SU-DHL-6 (cell line): ENCODE measurements around the gene ATP1B3.

Source experiments
- H2AFZ ChIP-seq: fragments of 200-600 bp; sonication (generic); 2 replicates; pipeline ENCODE4 v1.6.1; 2014; ENCODE audit warnings: low read depth, mild to moderate bottlenecking, moderate library complexity, mixed read lengths, antibody characterized with exemption, low read length; ENCODE audit not compliant: severe bottlenecking
- H3F3A ChIP-seq: fragments of 200-600 bp; shearing (Covaris generic); 2 replicates; pipeline ENCODE4 v1.6.0; 2016; ENCODE audit warnings: antibody characterized with exemption, mild to moderate bottlenecking; ENCODE audit not compliant: insufficient read depth
- H3K27ac ChIP-seq: fragments of 200-600 bp; sonication (generic); 2 replicates; pipeline ENCODE4 v1.5.1; 2016; ENCODE audit warnings: low read depth, mild to moderate bottlenecking, low read length, moderate library complexity, mixed read lengths
- H3K27me3 ChIP-seq: fragments of 200-600 bp; sonication (generic), shearing (Covaris generic); 2 replicates; pipeline ENCODE4 v1.6.0; 2014; ENCODE audit warnings: mild to moderate bottlenecking, low read length
- H3K36me3 ChIP-seq: fragments of 200-600 bp; sonication (generic); 2 replicates; pipeline ENCODE4 v1.6.1; 2014; ENCODE audit warnings: mild to moderate bottlenecking, low read length, mixed read lengths
- H3K4me2 ChIP-seq: fragments of 300-600, 200-600 bp; shearing (Covaris generic), sonication (generic); 2 replicates; pipeline ENCODE4 v1.6.0; 2014; ENCODE audit warnings: low read length, low read depth, mild to moderate bottlenecking; ENCODE audit not compliant: poor library complexity, severe bottlenecking
- H3K4me3 ChIP-seq: fragments of 200-600 bp; sonication (generic); 2 replicates; pipeline ENCODE4 v1.5.1; 2014; ENCODE audit warnings: antibody characterized with exemption, low read length, mild to moderate bottlenecking, mixed read lengths; ENCODE audit not compliant: insufficient read depth, poor library complexity, severe bottlenecking
- H3K79me2 ChIP-seq: fragments of 200-600 bp; sonication (generic); 2 replicates; pipeline ENCODE4 v1.6.1; 2014; ENCODE audit warnings: mild to moderate bottlenecking, low read length, moderate library complexity; ENCODE audit not compliant: insufficient read depth
- H3K9ac ChIP-seq: fragments of 200-600 bp; sonication (generic); 2 replicates; pipeline ENCODE4 v1.7.0; 2014; ENCODE audit warnings: mild to moderate bottlenecking, low read length
- H3K9me2 ChIP-seq: fragments of 200-600 bp; sonication (generic); replicated peaks from 2 replicates; pipeline ENCODE4 v1.6.1; 2014; ENCODE audit warnings: low read length; ENCODE audit not compliant: insufficient read depth
- H3K9me3 ChIP-seq: fragments of 200-600 bp; sonication (generic); 2 replicates; pipeline ENCODE4 v1.6.1; 2014; ENCODE audit warnings: low read length, mixed read lengths; ENCODE audit not compliant: insufficient read depth
- H4K20me1 ChIP-seq: fragments of 200-600 bp; sonication (generic); 2 replicates; pipeline ENCODE4 v1.6.1; 2014; ENCODE audit warnings: low read depth, mild to moderate bottlenecking, antibody characterized with exemption, low read length, moderate library complexity, mixed read lengths
- EZH2phosphoT487 ChIP-seq: fragments of 200-600 bp; sonication (generic), shearing (Covaris generic); conservative IDR thresholded peaks from 2 replicates; pipeline ENCODE4 v1.6.1; 2018; ENCODE audit warnings: mild to moderate bottlenecking, antibody characterized with exemption, low read length, moderate library complexity, mixed read lengths
- TF ChIP-seq, protein P1 (sequence below): fragments of 200-600 bp; sonication (generic); IDR thresholded peaks from one replicate; pipeline ENCODE4 v1.5.1; 2017; ENCODE audit warnings: antibody characterized with exemption, mild to moderate bottlenecking, low read length, moderate library complexity; ENCODE audit not compliant: insufficient read depth, poor library complexity, severe bottlenecking

Gene ATP1B3

DNA sequence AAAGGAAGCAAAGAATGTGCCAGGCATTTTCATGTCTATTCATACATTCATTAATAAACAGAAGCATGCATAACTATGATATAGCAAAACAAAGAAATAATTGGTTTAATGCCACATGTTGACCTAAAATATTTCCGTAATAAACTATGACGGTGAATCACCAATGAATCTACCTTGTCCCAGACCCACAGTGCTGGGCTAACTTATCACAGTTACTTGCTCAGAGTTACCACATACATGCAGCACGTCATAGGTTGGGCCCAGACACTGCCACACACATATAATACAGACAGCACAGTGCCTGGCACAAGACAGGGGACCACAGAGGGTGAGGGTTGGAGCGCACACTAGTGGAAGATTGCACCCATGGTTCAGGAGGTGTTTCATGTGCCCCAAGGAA lies 86.9 kb downstream of the ATP1B3 start:
- TF ChIP-seq EZH2phosphoT487 = no peak
- TF ChIP-seq, protein P1, sequence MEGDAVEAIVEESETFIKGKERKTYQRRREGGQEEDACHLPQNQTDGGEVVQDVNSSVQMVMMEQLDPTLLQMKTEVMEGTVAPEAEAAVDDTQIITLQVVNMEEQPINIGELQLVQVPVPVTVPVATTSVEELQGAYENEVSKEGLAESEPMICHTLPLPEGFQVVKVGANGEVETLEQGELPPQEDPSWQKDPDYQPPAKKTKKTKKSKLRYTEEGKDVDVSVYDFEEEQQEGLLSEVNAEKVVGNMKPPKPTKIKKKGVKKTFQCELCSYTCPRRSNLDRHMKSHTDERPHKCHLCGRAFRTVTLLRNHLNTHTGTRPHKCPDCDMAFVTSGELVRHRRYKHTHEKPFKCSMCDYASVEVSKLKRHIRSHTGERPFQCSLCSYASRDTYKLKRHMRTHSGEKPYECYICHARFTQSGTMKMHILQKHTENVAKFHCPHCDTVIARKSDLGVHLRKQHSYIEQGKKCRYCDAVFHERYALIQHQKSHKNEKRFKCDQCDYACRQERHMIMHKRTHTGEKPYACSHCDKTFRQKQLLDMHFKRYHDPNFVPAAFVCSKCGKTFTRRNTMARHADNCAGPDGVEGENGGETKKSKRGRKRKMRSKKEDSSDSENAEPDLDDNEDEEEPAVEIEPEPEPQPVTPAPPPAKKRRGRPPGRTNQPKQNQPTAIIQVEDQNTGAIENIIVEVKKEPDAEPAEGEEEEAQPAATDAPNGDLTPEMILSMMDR = no peak

DNA sequence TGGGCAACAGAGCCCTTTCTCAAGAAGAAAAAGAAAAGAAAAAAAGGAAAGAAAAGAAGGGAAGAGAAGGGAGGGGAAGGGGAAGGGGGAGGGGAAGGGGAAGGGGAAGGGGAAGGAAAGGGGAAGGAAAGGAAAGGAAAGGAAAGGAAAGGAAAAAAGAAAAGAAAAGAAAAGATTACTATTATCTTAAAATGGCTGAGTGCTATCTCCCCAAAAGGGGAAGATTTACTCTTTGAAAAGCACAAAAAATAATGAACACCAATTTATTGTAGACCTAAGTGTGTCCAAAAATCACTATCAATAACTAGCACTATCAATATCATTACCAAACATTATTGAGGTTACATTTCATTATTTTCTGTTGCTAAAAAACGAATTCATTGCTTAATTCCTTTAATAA lies 89.0 kb downstream of the ATP1B3 start:
- H3K9ac ChIP-seq = no peak overlapping the region
- H2AFZ ChIP-seq = no peak overlapping the region
- H3K79me2 ChIP-seq = no peaks in the 10 kb centered on the region
- H3F3A ChIP-seq = no peaks in the 10 kb centered on the region
- TF ChIP-seq, protein P1 = no peak
- TF ChIP-seq EZH2phosphoT487 = no peak
- no peak overlapping the region for H3K4me3 ChIP-seq
- H3K27ac ChIP-seq = no peak overlapping the region
- H3K36me3 ChIP-seq = no peaks in the 10 kb centered on the region
- no peaks in the 10 kb centered on the region for H4K20me1 ChIP-seq
- no peaks in the 10 kb centered on the region for H3K9me3 ChIP-seq
- H3K9me2 ChIP-seq = no peaks in the 10 kb centered on the region
- no peak overlapping the region for H3K4me2 ChIP-seq
- no peaks in the 10 kb centered on the region for H3K27me3 ChIP-seq

More for the DNA sequence above, 86.9 kb downstream of the ATP1B3 start:
- no peaks in the 10 kb centered on the region for H3F3A ChIP-seq
- H3K79me2 ChIP-seq = no peaks in the 10 kb centered on the region
- no peak overlapping the region for H3K9ac ChIP-seq
- H3K9me2 ChIP-seq = no peaks in the 10 kb centered on the region
- no peaks in the 10 kb centered on the region for H3K9me3 ChIP-seq
- no peak overlapping the region for H2AFZ ChIP-seq
- no peaks in the 10 kb centered on the region for H3K27me3 ChIP-seq
- no peaks in the 10 kb centered on the region for H3K36me3 ChIP-seq
- H4K20me1 ChIP-seq = no peaks in the 10 kb centered on the region
- H3K4me2 ChIP-seq = no peak overlapping the region
- no peak overlapping the region for H3K4me3 ChIP-seq
- H3K27ac ChIP-seq = no peak overlapping the region

DNA sequence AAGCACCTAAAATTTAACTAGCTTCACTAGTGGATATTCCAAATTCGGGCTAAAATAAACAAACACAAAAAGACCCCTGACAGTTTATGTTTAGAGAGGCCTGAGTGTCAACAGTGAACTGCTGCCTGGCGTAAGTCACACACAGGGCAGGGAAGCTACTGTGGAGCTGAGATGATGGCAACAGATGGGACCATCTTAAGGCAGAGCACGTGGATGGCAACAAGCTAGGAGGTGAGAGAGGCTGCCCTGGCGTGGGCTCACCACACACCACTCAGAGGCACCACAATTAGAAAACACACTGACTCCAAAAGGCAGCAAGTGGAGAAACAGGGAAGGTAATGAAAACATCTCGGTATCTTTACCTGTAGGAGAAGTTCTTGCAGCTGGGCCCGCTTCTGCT lies 93.3 kb downstream of the ATP1B3 start:
- TF ChIP-seq, protein P1 = no peak
- TF ChIP-seq EZH2phosphoT487 = no peak
- Histone ChIP-seq H3K9ac (no peak overlapping the region), H3F3A (no peaks in the 10 kb centered on the region; the same call in 1 of the 2 replicates), H3K79me2 (no peaks in the 10 kb centered on the region), H3K4me3 (no peak overlapping the region), H4K20me1 (no peaks in the 10 kb centered on the region), H3K9me3 (no peaks in the 10 kb centered on the region), H3K9me2 (no peaks in the 10 kb centered on the region), H3K4me2 (no peak overlapping the region), H3K27ac (no peak overlapping the region), H2AFZ (no peak overlapping the region), H3K27me3 (no peaks in the 10 kb centered on the region), H3K36me3 (no peaks in the 10 kb centered on the region)
